Endodermal cell (in vitro differentiated cells): ENCODE data around the gene SLC30A2. TPM values are rescaled to one million over a fixed set of nuclear protein-coding genes. Genes with fewer than 3 reads are reported as not detected.

Experiments
- DNase-seq: peaks from one replicate; pipeline ENCODE4 v3.0.0-alpha.2; 2017
- H3K27ac ChIP-seq: 2 replicates; pipeline ENCODE4 v1.5.1; 2013; ENCODE audit warnings: mild to moderate bottlenecking, low read depth, low read length, moderate library complexity
- H3K27me3 ChIP-seq: 2 replicates; pipeline ENCODE4 v1.6.1; 2013; ENCODE audit warnings: mild to moderate bottlenecking, low read length, moderate library complexity; ENCODE audit not compliant: insufficient read depth, control insufficient read depth, poor library complexity, severe bottlenecking
- H3K36me3 ChIP-seq: 2 replicates; pipeline ENCODE4 v1.7.0; 2013; ENCODE audit warnings: mild to moderate bottlenecking, low read length, moderate library complexity; ENCODE audit not compliant: control insufficient read depth, insufficient read depth
- H3K4me1 ChIP-seq: one replicate; pipeline ENCODE4 v1.7.0; 2013; ENCODE audit warnings: low read length; ENCODE audit not compliant: control insufficient read depth, insufficient read depth
- H3K4me3 ChIP-seq: 2 replicates; pipeline ENCODE4 v1.5.1; 2013; ENCODE audit warnings: mild to moderate bottlenecking, low read length, moderate library complexity
- H3K9ac ChIP-seq: 2 replicates; pipeline ENCODE4 v1.6.1; 2013; ENCODE audit warnings: mild to moderate bottlenecking, low read length, moderate library complexity; ENCODE audit not compliant: poor library complexity, severe bottlenecking; ENCODE audit errors: extremely low read depth
- H3K9me3 ChIP-seq: 2 replicates; pipeline ENCODE4 v1.6.1; 2013; ENCODE audit warnings: mild to moderate bottlenecking, low read length, moderate library complexity; ENCODE audit not compliant: control insufficient read depth
- H3K27ac Mint-ChIP-seq: 2 replicates; pipeline ENCODE4 v1.8.0; 2020; ENCODE audit warnings: mixed read lengths
- H3K27me3 Mint-ChIP-seq: 2 replicates; pipeline ENCODE4 v1.8.0; 2021; ENCODE audit warnings: mild to moderate bottlenecking, mixed read lengths; ENCODE audit not compliant: insufficient read depth
- H3K36me3 Mint-ChIP-seq: 2 replicates; pipeline ENCODE4 v1.8.0; 2020; ENCODE audit warnings: low read depth, mixed read lengths
- H3K4me1 Mint-ChIP-seq: 2 replicates; pipeline ENCODE4 v1.8.0; 2020; ENCODE audit warnings: mixed read lengths
- H3K4me3 Mint-ChIP-seq: 2 replicates; pipeline ENCODE4 v1.8.0; 2020; ENCODE audit warnings: mild to moderate bottlenecking, moderate library complexity, mixed read lengths
- H3K9me3 Mint-ChIP-seq: 2 replicates; pipeline ENCODE4 v1.8.0; 2020; ENCODE audit warnings: mild to moderate bottlenecking, mixed read lengths
- WGBS, 2 experiments: methylation state at CpG; one replicate each; pipeline versions ENCODE4 v1.1.5 to v1.1.7; 2013; ENCODE audit warnings: missing lambda C conversion rate in 2 of 2, mixed read lengths in 1 of 2; ENCODE audit not compliant: insufficient coverage in 1 of 2, insufficient read length in 1 of 2; 5-methylcytosine and 5-hydroxymethylcytosine counted together
- total RNA-seq, 2 donors: library from RNA; stranded (reverse); fragmentation: NEBNext Ultra II Directional in 1 of 2; extraction: Animal tissue kit (Norgen Biotek cat#: 25700) in 1 of 2; gene quantifications; 2 replicates in 1 of 2; 3 replicates in 1 of 2; pipeline ENCODE4 v1.2.1, GENCODE V29; 2021
- TF ChIP-seq, protein P1 (sequence below): fragments of 200-600 bp; sonication (generic); conservative IDR thresholded peaks from 2 replicates; pipeline ENCODE4 v1.5.0; 2021; ENCODE audit warnings: antibody characterized with exemption, mild to moderate bottlenecking

The SLC30A2 gene
- total RNA-seq, 2 donors from 2014 or later, result not detected

- no peaks in the 10 kb centered on the region for H3K9me3 ChIP-seq
- no peaks in the 10 kb centered on the region for H3K27me3 ChIP-seq
- H3K4me3 Mint-ChIP-seq, result no peak overlapping the region
- peak overlapping the region; percentile 7 for H3K27ac Mint-ChIP-seq
- peaks cover 31% of the 10 kb centered on the region for H3K4me1 Mint-ChIP-seq
- TF ChIP-seq, protein P1, sequence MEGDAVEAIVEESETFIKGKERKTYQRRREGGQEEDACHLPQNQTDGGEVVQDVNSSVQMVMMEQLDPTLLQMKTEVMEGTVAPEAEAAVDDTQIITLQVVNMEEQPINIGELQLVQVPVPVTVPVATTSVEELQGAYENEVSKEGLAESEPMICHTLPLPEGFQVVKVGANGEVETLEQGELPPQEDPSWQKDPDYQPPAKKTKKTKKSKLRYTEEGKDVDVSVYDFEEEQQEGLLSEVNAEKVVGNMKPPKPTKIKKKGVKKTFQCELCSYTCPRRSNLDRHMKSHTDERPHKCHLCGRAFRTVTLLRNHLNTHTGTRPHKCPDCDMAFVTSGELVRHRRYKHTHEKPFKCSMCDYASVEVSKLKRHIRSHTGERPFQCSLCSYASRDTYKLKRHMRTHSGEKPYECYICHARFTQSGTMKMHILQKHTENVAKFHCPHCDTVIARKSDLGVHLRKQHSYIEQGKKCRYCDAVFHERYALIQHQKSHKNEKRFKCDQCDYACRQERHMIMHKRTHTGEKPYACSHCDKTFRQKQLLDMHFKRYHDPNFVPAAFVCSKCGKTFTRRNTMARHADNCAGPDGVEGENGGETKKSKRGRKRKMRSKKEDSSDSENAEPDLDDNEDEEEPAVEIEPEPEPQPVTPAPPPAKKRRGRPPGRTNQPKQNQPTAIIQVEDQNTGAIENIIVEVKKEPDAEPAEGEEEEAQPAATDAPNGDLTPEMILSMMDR, result no peak
- H3K4me3 ChIP-seq, result no peak overlapping the region
- H3K36me3 ChIP-seq, result peaks cover 10% of the 10 kb centered on the region
- H3K27ac ChIP-seq, result no peak overlapping the region
- peaks cover 20% of the 10 kb centered on the region for H3K36me3 Mint-ChIP-seq
- 75 to 87% methylated on average over 9 to 15 of the region's 15 CpGs for WGBS, 2 experiments
- H3K4me1 ChIP-seq, result peaks cover 8% of the 10 kb centered on the region
- peak; percentile 87 for DNase-seq
- H3K27me3 Mint-ChIP-seq, result no peaks in the 10 kb centered on the region
- H3K9ac ChIP-seq, result no peak overlapping the region
- H3K9me3 Mint-ChIP-seq, result no peaks in the 10 kb centered on the region
Observed at GRCh38 chr1:25990702-25991395, 55.1 kb downstream of the SLC30A2 start.

DNA sequence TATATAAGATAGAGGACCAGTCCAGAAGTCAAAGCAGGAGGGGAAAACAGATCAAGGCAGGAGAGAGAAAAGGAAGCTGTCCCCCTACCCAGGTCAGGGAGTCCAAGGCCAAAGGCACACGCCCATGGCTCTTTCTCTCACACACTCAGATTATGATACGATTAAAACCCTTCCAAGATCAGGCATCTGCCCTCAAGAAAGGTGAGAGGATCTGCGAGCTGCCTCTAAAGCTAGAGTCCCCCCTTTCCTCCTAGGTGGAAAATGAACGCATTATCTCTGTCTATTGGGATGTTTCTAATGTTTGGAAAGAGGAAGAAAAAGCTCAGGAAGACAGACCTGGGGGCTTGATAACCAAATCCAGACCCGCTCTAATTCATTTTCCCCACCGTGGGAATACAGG is 55.7 kb downstream of the SLC30A2 start:
- TF ChIP-seq, protein P1, result no peak
- peak overlapping the region; percentile 7 for H3K27ac Mint-ChIP-seq
- WGBS, 2 experiments, result 93 to 100% methylated on average over 2 to 6 of the region's 6 CpGs
- Histone ChIP-seq H3K27ac (no peak overlapping the region), H3K9me3 (no peaks in the 10 kb centered on the region), H3K9ac (no peak overlapping the region), H3K27me3 (no peaks in the 10 kb centered on the region), H3K4me1 (peaks cover 8% of the 10 kb centered on the region), H3K4me3 (no peak overlapping the region), H3K36me3 (peaks cover 16% of the 10 kb centered on the region)
- no peaks in the 10 kb centered on the region for H3K9me3 Mint-ChIP-seq
- peaks cover 25% of the 10 kb centered on the region for H3K36me3 Mint-ChIP-seq
- no peak overlapping the region for H3K4me3 Mint-ChIP-seq
- no peak for DNase-seq
- peaks cover 30% of the 10 kb centered on the region for H3K4me1 Mint-ChIP-seq
- H3K27me3 Mint-ChIP-seq, result no peaks in the 10 kb centered on the region

- Mint-ChIP-seq H3K4me3 (no peak overlapping the region), H3K27me3 (no peaks in the 10 kb centered on the region), H3K4me1 (peaks cover 26% of the 10 kb centered on the region)
Observed at GRCh38 chr1:25989440-25990234, 56.3 kb downstream of the SLC30A2 start.

More at GRCh38 chr1:25989440-25990234, 56.3 kb downstream of the SLC30A2 start:
- Mint-ChIP-seq H3K27ac (peak overlapping the region; percentile 79), H3K36me3 (peaks cover 28% of the 10 kb centered on the region), H3K9me3 (no peaks in the 10 kb centered on the region)
- Histone ChIP-seq H3K4me1 (peaks cover 8% of the 10 kb centered on the region), H3K9me3 (no peaks in the 10 kb centered on the region), H3K27me3 (no peaks in the 10 kb centered on the region), H3K4me3 (no peak overlapping the region), H3K9ac (no peak overlapping the region), H3K36me3 (peaks cover 19% of the 10 kb centered on the region), H3K27ac (no peak overlapping the region)
- 96 to 97% methylated on average over 6 to 10 of the region's 11 CpGs for whole genome bisulfite sequencing, 2 experiments
- no peak for DNase-seq
- TF ChIP-seq, protein P1, result no peak
